Liver (tissue), 9 donors: ENCODE data around the gene ASS1. TPM values are rescaled to one million over a fixed set of nuclear protein-coding genes. Genes with fewer than 3 reads are reported as not detected.

Source experiments
- DNase-seq: peaks from one replicate; pipeline ENCODE4 v3.0.0-alpha.2; 2017; ENCODE audit warnings: low spot score
- H3K27ac ChIP-seq, 2 donors: one replicate each; pipeline ENCODE4 v1.7.0; 2013; ENCODE audit warnings: inconsistent platforms in 2 of 2, low read length in 2 of 2, control low read depth in 1 of 2, low read depth in 1 of 2, mild to moderate bottlenecking in 1 of 2
- H3K27me3 ChIP-seq, 4 donors: one replicate each; pipeline versions ENCODE4 v1.6.1 to v1.7.0; 2013; ENCODE audit warnings: low read length in 3 of 4, inconsistent platforms in 1 of 4, mild to moderate bottlenecking in 1 of 4, moderate library complexity in 1 of 4; ENCODE audit not compliant: control insufficient read depth in 4 of 4, insufficient read depth in 4 of 4
- H3K36me3 ChIP-seq, 4 donors: one replicate each; pipeline versions ENCODE4 v1.6.1 to v1.7.0; 2013; ENCODE audit warnings: low read length in 3 of 4, mild to moderate bottlenecking in 3 of 4, low read depth in 1 of 4, moderate library complexity in 1 of 4; ENCODE audit not compliant: control insufficient read depth in 4 of 4, insufficient read depth in 3 of 4
- H3K4me1 ChIP-seq, 4 donors: one replicate each; pipeline versions ENCODE4 v1.6.1 to v1.7.0; 2013; ENCODE audit warnings: low read length in 3 of 4, mild to moderate bottlenecking in 3 of 4, moderate library complexity in 1 of 4; ENCODE audit not compliant: control insufficient read depth in 4 of 4, insufficient read depth in 4 of 4
- H3K4me3 ChIP-seq, 3 donors: one replicate each; pipeline versions ENCODE4 v1.6.1 to v1.7.0; 2013; ENCODE audit warnings: low read length in 3 of 3, control low read depth in 1 of 3, low read depth in 1 of 3, mild to moderate bottlenecking in 1 of 3
- H3K9ac ChIP-seq, 2 donors: one replicate each; pipeline ENCODE4 v1.7.0; 2013; ENCODE audit warnings: low read length in 2 of 2, mild to moderate bottlenecking in 2 of 2, moderate library complexity in 2 of 2, control low read depth in 1 of 2, low read depth in 1 of 2
- H3K9me3 ChIP-seq, 4 donors: one replicate each; pipeline versions ENCODE4 v1.6.1 to v1.7.0; 2013; ENCODE audit warnings: low read length in 3 of 4; ENCODE audit not compliant: control insufficient read depth in 4 of 4
- EGR1 ChIP-seq, 2 donors: IDR thresholded peaks; 2 replicates each; pipeline ENCODE4 v1.6.1; 2016 to 2018; ENCODE audit warnings: antibody characterized with exemption in 2 of 2, low read depth in 2 of 2
- FOXA2 ChIP-seq: IDR thresholded peaks from 2 replicates; pipeline ENCODE4 v1.6.1; 2016; ENCODE audit warnings: antibody characterized with exemption
- GABPA ChIP-seq, 2 donors: IDR thresholded peaks in 1 of 2; conservative IDR thresholded peaks in 1 of 2; 2 replicates each; pipeline ENCODE4 v1.6.1; 2016; ENCODE audit warnings: antibody characterized with exemption in 2 of 2, mild to moderate bottlenecking in 1 of 2, moderate library complexity in 1 of 2
- HNF4A ChIP-seq, 2 donors: conservative IDR thresholded peaks; 2 replicates each; pipeline ENCODE4 v1.6.1; 2016; ENCODE audit warnings: antibody characterized with exemption in 2 of 2, mild to moderate bottlenecking in 2 of 2
- HNF4G ChIP-seq: IDR thresholded peaks from 2 replicates; pipeline ENCODE4 v1.6.1; 2016; ENCODE audit warnings: antibody characterized with exemption
- JUND ChIP-seq, 2 donors: IDR thresholded peaks; 2 replicates each; pipeline ENCODE4 v1.6.1; 2016; ENCODE audit warnings: antibody characterized with exemption in 2 of 2
- NR2F2 ChIP-seq: IDR thresholded peaks from 2 replicates; pipeline ENCODE4 v1.6.1; 2016; ENCODE audit warnings: antibody characterized with exemption
- RAD21 ChIP-seq, 2 donors: IDR thresholded peaks; 2 replicates each; pipeline ENCODE4 v1.6.1; 2016; ENCODE audit warnings: antibody characterized with exemption in 2 of 2, mild to moderate bottlenecking in 2 of 2
- REST ChIP-seq: IDR thresholded peaks from 2 replicates; pipeline ENCODE4 v1.6.1; 2016; ENCODE audit warnings: antibody characterized with exemption, mild to moderate bottlenecking
- RXRA ChIP-seq, 2 donors: IDR thresholded peaks; 2 replicates each; pipeline ENCODE4 v1.6.1; 2017 to 2018; ENCODE audit warnings: antibody characterized with exemption in 2 of 2, mild to moderate bottlenecking in 1 of 2
- SP1 ChIP-seq: IDR thresholded peaks from 2 replicates; pipeline ENCODE4 v1.6.1; 2018; ENCODE audit warnings: antibody characterized with exemption, mild to moderate bottlenecking
- YY1 ChIP-seq: IDR thresholded peaks from 2 replicates; pipeline ENCODE4 v1.6.1; 2016; ENCODE audit warnings: antibody characterized with exemption, mild to moderate bottlenecking
- WGBS: extraction: QIAGEN DNeasy Blood & Tissue Kit; methylation state at CpG from one replicate; pipeline ENCODE4 v1.1.7; 2013; 5-methylcytosine and 5-hydroxymethylcytosine counted together
- polyA plus RNA-seq, 2 donors: library from polyadenylated mRNA; stranded (reverse) in 1 of 2; unstranded in 1 of 2; fragments of 200-250 nt in 1 of 2; fragments of >200 nt in 1 of 2; fragmentation: Nextera tagmentation in 1 of 2; extraction: Ambion mirVana in 1 of 2; gene quantifications; one replicate each; pipeline versions ENCODE4 v1.2.1 to v1.2.3, GENCODE V29; 2013 to 2015
- total RNA-seq, 2 donors: library from RNA; depleted of rRNA; stranded (reverse); fragments of >200 nt; gene quantifications; one replicate each; pipeline ENCODE4 v1.2.3, GENCODE V29; 2014
- TF ChIP-seq, protein P1 (sequence below): IDR thresholded peaks from 2 replicates; pipeline ENCODE4 v1.6.1; 2016; ENCODE audit warnings: antibody characterized with exemption
- TF ChIP-seq, protein P2 (sequence below): IDR thresholded peaks from 2 replicates; pipeline ENCODE4 v1.6.1; 2016; ENCODE audit warnings: antibody characterized with exemption
- TF ChIP-seq, protein P3 (sequence below): IDR thresholded peaks from 2 replicates; pipeline ENCODE4 v1.6.1; 2016; ENCODE audit warnings: antibody characterized with exemption
- TF ChIP-seq, protein P4 (sequence below): fragments of 150-350 bp; IDR thresholded peaks from 2 replicates; pipeline ENCODE4 v1.5.1; 2017; ENCODE audit warnings: improper control_type of control experiment, low read depth, low read length; ENCODE audit not compliant: missing input control
- donor health status: healthy.
- donor health status: healthy.
- donor health status: healthy.
- donor health status: healthy.
- donor health status: healthy.

ASS1 gene
- total and polyA plus RNA-seq, 4 donors = 396 to 711 (median 533) TPM

DNA sequence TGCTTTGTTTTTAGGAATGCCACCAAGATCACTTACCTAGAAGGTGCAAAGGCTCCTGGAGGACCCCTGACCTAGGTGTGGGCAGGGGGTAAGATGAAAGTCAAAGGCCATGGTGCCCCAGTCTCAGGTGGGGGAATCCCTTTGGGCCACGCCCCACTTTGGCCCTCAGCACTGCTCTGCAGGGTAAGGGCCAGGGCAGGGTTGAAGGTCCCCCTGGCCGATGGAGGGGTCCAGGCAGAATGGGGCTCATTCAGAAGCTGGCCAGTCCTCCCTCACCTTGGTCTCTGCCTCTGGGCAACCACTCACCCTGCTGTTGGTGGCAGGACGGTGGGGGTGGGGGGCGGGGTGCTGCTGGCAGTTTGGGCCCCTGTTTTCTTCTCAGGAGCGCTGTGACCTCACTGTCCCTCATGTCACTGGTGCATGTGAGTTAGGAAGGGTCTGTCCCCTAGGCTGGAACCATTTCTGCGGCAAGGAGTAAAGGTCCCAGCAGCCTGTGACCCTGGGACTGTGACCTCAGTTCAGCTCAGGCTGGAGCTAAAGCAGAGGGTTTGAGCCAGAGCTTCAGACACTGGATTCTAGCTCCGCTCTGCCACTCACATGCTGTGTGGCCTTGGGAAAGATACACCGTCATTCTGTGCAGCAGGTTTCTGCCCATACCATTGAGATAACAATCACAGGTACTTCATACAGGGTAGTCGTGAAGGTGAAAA lies 1.9 kb upstream of the ASS1 start:
- TF ChIP-seq RXRA (IDR thresholded peaks at IDR 0.05) (peak; percentile 94 to 95), YY1 (peak; percentile 13), JUND (IDR thresholded peaks at IDR 0.05) (no peak), SP1 (peak; percentile 85), RAD21 (IDR thresholded peaks at IDR 0.05) (peak in 1 of 2 donors; percentile 32), FOXA2 (no peak), EGR1 (IDR thresholded peaks at IDR 0.05; ENCODE audit: low read depth in 2 of 2) (no peak), GABPA (IDR thresholded peaks at IDR 0.05 in 1 of 2, conservative IDR thresholded peaks at IDR 0.05 in 1 of 2) (no peak), HNF4A (conservative IDR thresholded peaks at IDR 0.05) (peak; percentile 82 to 89), NR2F2 (peak; percentile 67), REST (peak; percentile 69), HNF4G (peak; percentile 73)
- TF ChIP-seq, protein P1, sequence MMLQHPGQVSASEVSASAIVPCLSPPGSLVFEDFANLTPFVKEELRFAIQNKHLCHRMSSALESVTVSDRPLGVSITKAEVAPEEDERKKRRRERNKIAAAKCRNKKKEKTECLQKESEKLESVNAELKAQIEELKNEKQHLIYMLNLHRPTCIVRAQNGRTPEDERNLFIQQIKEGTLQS = no peak
- TF ChIP-seq, protein P2, sequence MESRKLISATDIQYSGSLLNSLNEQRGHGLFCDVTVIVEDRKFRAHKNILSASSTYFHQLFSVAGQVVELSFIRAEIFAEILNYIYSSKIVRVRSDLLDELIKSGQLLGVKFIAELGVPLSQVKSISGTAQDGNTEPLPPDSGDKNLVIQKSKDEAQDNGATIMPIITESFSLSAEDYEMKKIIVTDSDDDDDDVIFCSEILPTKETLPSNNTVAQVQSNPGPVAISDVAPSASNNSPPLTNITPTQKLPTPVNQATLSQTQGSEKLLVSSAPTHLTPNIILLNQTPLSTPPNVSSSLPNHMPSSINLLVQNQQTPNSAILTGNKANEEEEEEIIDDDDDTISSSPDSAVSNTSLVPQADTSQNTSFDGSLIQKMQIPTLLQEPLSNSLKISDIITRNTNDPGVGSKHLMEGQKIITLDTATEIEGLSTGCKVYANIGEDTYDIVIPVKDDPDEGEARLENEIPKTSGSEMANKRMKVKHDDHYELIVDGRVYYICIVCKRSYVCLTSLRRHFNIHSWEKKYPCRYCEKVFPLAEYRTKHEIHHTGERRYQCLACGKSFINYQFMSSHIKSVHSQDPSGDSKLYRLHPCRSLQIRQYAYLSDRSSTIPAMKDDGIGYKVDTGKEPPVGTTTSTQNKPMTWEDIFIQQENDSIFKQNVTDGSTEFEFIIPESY = no peak
- TF ChIP-seq, protein P3, sequence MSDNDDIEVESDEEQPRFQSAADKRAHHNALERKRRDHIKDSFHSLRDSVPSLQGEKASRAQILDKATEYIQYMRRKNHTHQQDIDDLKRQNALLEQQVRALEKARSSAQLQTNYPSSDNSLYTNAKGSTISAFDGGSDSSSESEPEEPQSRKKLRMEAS = peak; percentile 34
- peaks cover 11 to 59% (median 42%) of the 10 kb centered on the region in 4 donors for H3K4me1 ChIP-seq
- no peaks in the 10 kb centered on the region for H3K27me3 ChIP-seq
- DNase-seq = no peak
- 50% methylated on average over 9 of the region's 9 CpGs for WGBS
- peak overlapping the region in 1 of 2 donors; percentile 79 for H3K27ac ChIP-seq
- H3K9ac ChIP-seq = no peak overlapping the region
- no peak overlapping the region for H3K4me3 ChIP-seq
- peaks cover 0 to 5% (median under 1%) of the 10 kb centered on the region in 4 donors for H3K9me3 ChIP-seq
- no peaks in the 10 kb centered on the region for H3K36me3 ChIP-seq

DNA sequence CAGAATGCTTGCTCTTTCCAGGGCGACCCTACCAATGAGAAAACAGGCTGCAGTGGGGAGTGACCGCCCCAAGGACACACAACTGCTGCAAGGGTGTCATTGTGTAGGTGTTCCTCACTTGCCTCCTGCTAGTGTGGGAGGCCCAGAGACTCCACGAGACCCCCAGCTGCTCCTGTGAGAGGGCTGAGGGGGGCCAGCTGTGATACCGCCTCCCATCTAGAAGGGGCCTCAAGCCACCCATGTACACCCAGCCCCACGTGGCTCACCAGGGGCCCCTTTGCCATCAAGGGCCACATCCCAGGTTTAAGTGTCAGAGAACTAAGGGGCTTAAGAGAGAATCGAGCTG lies 1.3 kb upstream of the ASS1 start:
- 62% methylated on average over 6 of the region's 6 CpGs for WGBS
- peaks cover 0 to 5% (median under 1%) of the 10 kb centered on the region in 4 donors for H3K9me3 ChIP-seq
- H3K9ac ChIP-seq = no peak overlapping the region
- peak overlapping the region in 1 of 2 donors; percentile 79 for H3K27ac ChIP-seq
- H3K36me3 ChIP-seq = no peaks in the 10 kb centered on the region
- H3K27me3 ChIP-seq = no peaks in the 10 kb centered on the region
- no peak overlapping the region for H3K4me3 ChIP-seq
- peaks cover 16 to 59% (median 41%) of the 10 kb centered on the region in 4 donors for H3K4me1 ChIP-seq
- no peak for DNase-seq
- TF ChIP-seq, protein P3 = no peak
- TF ChIP-seq HNF4A (conservative IDR thresholded peaks at IDR 0.05) (no peak), GABPA (IDR thresholded peaks at IDR 0.05 in 1 of 2, conservative IDR thresholded peaks at IDR 0.05 in 1 of 2) (no peak), JUND (IDR thresholded peaks at IDR 0.05) (no peak)
- TF ChIP-seq, protein P4, sequence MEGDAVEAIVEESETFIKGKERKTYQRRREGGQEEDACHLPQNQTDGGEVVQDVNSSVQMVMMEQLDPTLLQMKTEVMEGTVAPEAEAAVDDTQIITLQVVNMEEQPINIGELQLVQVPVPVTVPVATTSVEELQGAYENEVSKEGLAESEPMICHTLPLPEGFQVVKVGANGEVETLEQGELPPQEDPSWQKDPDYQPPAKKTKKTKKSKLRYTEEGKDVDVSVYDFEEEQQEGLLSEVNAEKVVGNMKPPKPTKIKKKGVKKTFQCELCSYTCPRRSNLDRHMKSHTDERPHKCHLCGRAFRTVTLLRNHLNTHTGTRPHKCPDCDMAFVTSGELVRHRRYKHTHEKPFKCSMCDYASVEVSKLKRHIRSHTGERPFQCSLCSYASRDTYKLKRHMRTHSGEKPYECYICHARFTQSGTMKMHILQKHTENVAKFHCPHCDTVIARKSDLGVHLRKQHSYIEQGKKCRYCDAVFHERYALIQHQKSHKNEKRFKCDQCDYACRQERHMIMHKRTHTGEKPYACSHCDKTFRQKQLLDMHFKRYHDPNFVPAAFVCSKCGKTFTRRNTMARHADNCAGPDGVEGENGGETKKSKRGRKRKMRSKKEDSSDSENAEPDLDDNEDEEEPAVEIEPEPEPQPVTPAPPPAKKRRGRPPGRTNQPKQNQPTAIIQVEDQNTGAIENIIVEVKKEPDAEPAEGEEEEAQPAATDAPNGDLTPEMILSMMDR = no peak
